Esophagus muscularis mucosa (tissue), 4 donors: Measurements from ENCODE around the gene BDKRB2. TPM values are rescaled to one million over a fixed set of nuclear protein-coding genes. Genes with fewer than 3 reads are reported as not detected.

Experiments used
- DNase-seq: peaks from one replicate; pipeline ENCODE4 v3.0.0-alpha.2; 2017; ENCODE audit errors: extremely low spot score
- H3K27ac ChIP-seq, 4 donors: fragments of 200-600 bp; sonication (generic); replicated peaks in 1 of 4; 1 replicate in 3 of 4; 2 replicates in 1 of 4; pipeline ENCODE4 v1.5.1; 2016 to 2019; ENCODE audit warnings: mild to moderate bottlenecking in 1 of 4
- H3K27me3 ChIP-seq, 4 donors: fragments of 200-600 bp; sonication (generic); one replicate each; pipeline versions ENCODE4 v1.5.1 to v1.6.0; 2016 to 2019
- H3K36me3 ChIP-seq, 4 donors: fragments of 200-600 bp; sonication (generic); one replicate each; pipeline ENCODE4 v1.5.1; 2016 to 2019
- H3K4me1 ChIP-seq, 4 donors: fragments of 200-600 bp; sonication (generic); one replicate each; pipeline ENCODE4 v1.5.1; 2016 to 2019
- H3K4me3 ChIP-seq, 4 donors: fragments of 200-600 bp; sonication (generic); 1 replicate in 2 of 4; 2 replicates in 2 of 4; pipeline ENCODE4 v1.5.1; 2016 to 2019; ENCODE audit warnings: mild to moderate bottlenecking in 4 of 4, moderate library complexity in 1 of 4
- H3K9me3 ChIP-seq, 4 donors: fragments of 200-600 bp; sonication (generic); 1 replicate in 3 of 4; 2 replicates in 1 of 4; pipeline ENCODE4 v1.5.1; 2016 to 2019
- EP300 ChIP-seq: sonication (generic); formaldehyde crosslinking; IDR thresholded peaks from one replicate; pipeline ENCODE4 v1.6.1; 2017; ENCODE audit warnings: antibody characterized with exemption
- POLR2A ChIP-seq: fragments of 450-650 bp; IDR thresholded peaks from one replicate; pipeline ENCODE4 v1.6.1; 2017; ENCODE audit warnings: antibody characterized with exemption, moderate library complexity, mild to moderate bottlenecking, low read depth
- POLR2AphosphoS5 ChIP-seq, 2 donors: sonication (generic); formaldehyde crosslinking; IDR thresholded peaks; one replicate each; pipeline ENCODE4 v1.6.1; 2017; ENCODE audit warnings: antibody characterized with exemption in 2 of 2
- WGBS: methylation state at CpG from one replicate; pipeline ENCODE4 v1.1.5; 2018; 5-methylcytosine and 5-hydroxymethylcytosine counted together
- intact Hi-C: fragments of 100-400 bp; cut with DNase I; formaldehyde crosslinking; loops from one replicate; pipeline ENCODE4 v1.15.1; 2023
- total RNA-seq, 4 donors: library from RNA; depleted of rRNA; stranded (reverse); fragments of >200 nt; gene quantifications; one replicate each; pipeline versions ENCODE4 v1.1.0 to v1.2.1, GENCODE V29; 2016
- TF ChIP-seq, protein P1 (sequence below), 3 experiments: fragments of 200-600 bp in 2 of 3; fragments of 450-650 bp in 1 of 3; sonication (generic) in 2 of 3; IDR thresholded peaks; one replicate each; pipeline ENCODE4 v1.5.1; 2017 to 2019; ENCODE audit warnings: antibody characterized with exemption in 3 of 3, mild to moderate bottlenecking in 2 of 3, moderate library complexity in 1 of 3

Gene BDKRB2
- total RNA-seq, 4 donors from 2014 or later: 5.8 to 16.1 (median 10.0) TPM

DNA sequence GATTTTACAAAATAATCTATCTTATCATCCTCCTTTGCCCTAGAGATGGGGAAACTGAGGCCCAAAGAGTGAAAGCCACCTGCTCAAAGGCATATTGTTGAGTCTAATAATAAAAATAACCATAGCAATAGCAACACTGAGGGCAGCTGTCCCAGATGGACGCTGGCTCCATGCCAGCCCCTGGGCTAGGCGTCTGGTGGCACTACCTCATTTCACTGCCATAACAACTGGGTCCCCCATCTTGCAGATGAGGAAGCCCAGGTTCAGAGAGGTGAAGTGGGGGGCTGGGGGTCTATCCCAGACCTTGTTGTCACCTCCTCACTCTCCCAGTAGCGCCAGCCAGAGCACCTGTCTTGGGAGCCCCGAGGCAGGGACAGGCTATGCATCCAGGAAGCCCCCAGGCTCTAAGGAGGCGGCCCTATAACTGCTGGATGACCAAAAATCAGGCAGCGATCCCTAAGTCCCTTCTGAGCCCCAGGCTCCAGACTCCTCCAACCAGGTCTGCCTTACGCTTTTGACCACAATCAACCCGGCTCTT, 12.8 kb downstream of the BDKRB2 start:
- Histone ChIP-seq H3K27ac (no peak overlapping the region), H3K36me3 (no peaks in the 10 kb centered on the region), H3K4me1 (peaks cover 0 to 34% (median 13%) of the 10 kb centered on the region in 4 donors), H3K27me3 (no peaks in the 10 kb centered on the region), H3K4me3 (no peak overlapping the region), H3K9me3 (peaks cover 0 to 3% (median 1%) of the 10 kb centered on the region in 4 donors)
- TF ChIP-seq EP300 (no peak), POLR2A (no peak), POLR2AphosphoS5 (IDR thresholded peaks at IDR 0.05) (no peak)
- TF ChIP-seq, protein P1, sequence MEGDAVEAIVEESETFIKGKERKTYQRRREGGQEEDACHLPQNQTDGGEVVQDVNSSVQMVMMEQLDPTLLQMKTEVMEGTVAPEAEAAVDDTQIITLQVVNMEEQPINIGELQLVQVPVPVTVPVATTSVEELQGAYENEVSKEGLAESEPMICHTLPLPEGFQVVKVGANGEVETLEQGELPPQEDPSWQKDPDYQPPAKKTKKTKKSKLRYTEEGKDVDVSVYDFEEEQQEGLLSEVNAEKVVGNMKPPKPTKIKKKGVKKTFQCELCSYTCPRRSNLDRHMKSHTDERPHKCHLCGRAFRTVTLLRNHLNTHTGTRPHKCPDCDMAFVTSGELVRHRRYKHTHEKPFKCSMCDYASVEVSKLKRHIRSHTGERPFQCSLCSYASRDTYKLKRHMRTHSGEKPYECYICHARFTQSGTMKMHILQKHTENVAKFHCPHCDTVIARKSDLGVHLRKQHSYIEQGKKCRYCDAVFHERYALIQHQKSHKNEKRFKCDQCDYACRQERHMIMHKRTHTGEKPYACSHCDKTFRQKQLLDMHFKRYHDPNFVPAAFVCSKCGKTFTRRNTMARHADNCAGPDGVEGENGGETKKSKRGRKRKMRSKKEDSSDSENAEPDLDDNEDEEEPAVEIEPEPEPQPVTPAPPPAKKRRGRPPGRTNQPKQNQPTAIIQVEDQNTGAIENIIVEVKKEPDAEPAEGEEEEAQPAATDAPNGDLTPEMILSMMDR (IDR thresholded peaks at IDR 0.05): no peak
- intact Hi-C loops: no loop called here
- no peak for DNase-seq
- WGBS: 93% methylated on average over 7 of the region's 8 CpGs

DNA sequence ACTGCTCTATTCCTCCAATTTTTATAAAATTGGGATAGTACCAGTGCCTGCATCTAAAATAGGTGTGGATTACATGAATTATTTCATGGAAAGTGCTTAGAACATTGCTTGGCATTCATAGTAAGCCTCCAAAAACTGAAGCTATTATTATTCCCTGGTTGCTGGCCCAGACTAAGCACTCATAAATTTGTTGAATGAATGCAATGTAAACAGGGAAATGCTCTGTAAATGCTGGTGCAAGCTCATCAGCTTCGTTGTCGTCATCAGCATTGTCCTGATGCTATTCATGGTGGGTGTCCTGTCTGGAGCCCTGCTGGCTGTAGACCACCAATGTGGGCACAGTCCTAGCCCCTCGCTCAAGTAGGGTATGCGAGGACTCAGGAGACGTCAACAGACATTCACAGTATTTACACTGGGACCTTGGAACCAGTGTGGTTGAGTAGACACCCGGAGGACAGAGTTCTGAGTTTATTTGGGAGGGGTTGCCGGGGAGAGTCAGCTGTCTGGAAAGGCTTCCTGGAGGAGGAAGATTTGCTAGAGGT, 16.5 kb downstream of the BDKRB2 start:
- Histone ChIP-seq H3K27ac (peak overlapping the region in 1 of 4 donors; percentile 27), H3K36me3 (no peaks in the 10 kb centered on the region), H3K27me3 (no peaks in the 10 kb centered on the region), H3K4me1 (peaks cover 0 to 29% (median 19%) of the 10 kb centered on the region in 4 donors), H3K4me3 (no peak overlapping the region), H3K9me3 (no peaks in the 10 kb centered on the region)
- WGBS: 78% methylated on average over 7 of the region's 7 CpGs
- TF ChIP-seq EP300 (no peak), POLR2AphosphoS5 (IDR thresholded peaks at IDR 0.05) (peak in 1 of 2 donors; percentile 29), POLR2A (no peak)
- TF ChIP-seq, protein P1 (IDR thresholded peaks at IDR 0.05): no peak
- intact Hi-C loops: no loop called here
- DNase-seq: no peak

DNA sequence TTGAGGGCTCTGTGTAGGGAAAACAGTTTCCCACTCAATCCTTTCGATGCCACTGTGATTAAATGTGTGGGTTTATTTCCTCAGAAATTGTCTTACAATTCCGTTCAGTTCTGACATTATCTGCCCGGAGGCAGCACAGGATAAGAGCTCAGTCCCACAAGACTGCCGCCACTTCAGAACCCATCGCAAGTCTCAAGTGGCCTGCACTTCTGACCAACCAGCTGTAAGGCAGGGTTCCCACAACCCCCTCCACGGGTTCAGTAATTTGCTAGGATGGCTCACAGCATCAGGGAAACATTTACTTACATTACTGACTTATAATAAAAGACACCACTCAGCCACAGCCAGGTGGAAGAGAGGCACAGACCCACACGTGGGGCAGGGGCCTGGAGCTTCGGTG, 17.2 kb downstream of the BDKRB2 start:
- TF ChIP-seq POLR2A (no peak), POLR2AphosphoS5 (IDR thresholded peaks at IDR 0.05) (no peak), EP300 (no peak)
- TF ChIP-seq, protein P1 (IDR thresholded peaks at IDR 0.05): no peak
- DNase-seq: no peak
- H3K4me3 ChIP-seq: no peak overlapping the region
- no peaks in the 10 kb centered on the region for H3K36me3 ChIP-seq
- H3K4me1 ChIP-seq: peaks cover 0 to 29% (median 19%) of the 10 kb centered on the region in 4 donors
- intact Hi-C loops: no loop called here
- WGBS: 82% methylated on average over 7 of the region's 8 CpGs
- H3K27ac ChIP-seq: no peak overlapping the region
- no peaks in the 10 kb centered on the region for H3K9me3 ChIP-seq
- no peaks in the 10 kb centered on the region for H3K27me3 ChIP-seq

DNA sequence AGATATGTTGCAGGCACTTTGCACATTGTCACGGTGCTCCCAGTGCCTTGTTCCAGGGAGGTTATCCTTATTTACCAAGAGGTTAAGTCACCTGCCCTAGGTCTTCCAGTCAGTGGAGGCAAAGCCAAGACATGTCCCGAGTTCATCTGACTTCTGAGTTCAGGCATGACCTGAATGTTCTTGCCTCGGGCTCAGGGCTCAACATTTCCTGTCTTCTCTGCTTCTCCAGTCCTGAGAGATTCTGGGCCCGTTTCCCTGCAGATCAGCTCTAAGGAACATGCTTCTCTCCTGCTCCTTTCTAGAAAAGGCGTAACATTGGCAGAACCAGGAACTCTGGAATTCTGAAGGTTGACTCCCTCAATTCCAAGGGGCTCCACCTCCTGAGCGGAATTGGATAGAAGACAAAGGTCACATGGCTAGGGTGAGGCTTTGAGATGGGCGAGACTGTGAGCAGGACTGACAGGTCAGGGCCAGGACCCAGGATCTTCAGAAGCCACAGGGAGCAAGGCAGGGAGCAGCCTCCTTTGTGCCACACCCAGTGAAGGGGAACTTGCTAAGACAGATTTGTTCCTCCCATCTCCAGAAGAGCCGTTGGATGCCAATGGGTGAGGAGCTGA, 19.9 kb downstream of the BDKRB2 start:
- H3K36me3 ChIP-seq: no peaks in the 10 kb centered on the region
- WGBS: 57% methylated on average over 8 of the region's 8 CpGs
- no peak overlapping the region for H3K4me3 ChIP-seq
- H3K9me3 ChIP-seq: peaks cover 0 to 10% (median 3%) of the 10 kb centered on the region in 4 donors
- intact Hi-C loops: no loop called here
- DNase-seq: no peak
- TF ChIP-seq, protein P1 (IDR thresholded peaks at IDR 0.05): no peak
- TF ChIP-seq POLR2AphosphoS5 (IDR thresholded peaks at IDR 0.05): peak in 1 of 2 donors; percentile 35
- no peaks in the 10 kb centered on the region for H3K27me3 ChIP-seq
- peaks cover 0 to 22% (median 19%) of the 10 kb centered on the region in 4 donors for H3K4me1 ChIP-seq
- H3K27ac ChIP-seq: peak overlapping the region; percentile 23 to 65 (median 42)
